B cell (primary cell): ENCODE data around the gene TFEB. TPM values are rescaled to one million over a fixed set of nuclear protein-coding genes. Genes with fewer than 3 reads are reported as not detected.

ENCODE experiments used
- ATAC-seq: fragments of 200-7000 bp; cut with Tn5 transposase; one replicate; pipeline ENCODE4 v1.10.0; 2021; ENCODE audit warnings: low read depth, mild to moderate bottlenecking, moderate number of reproducible peaks, moderate library complexity
- CTCF ChIA-PET: fragments of 350-600 bp; sonication (Branson Sonifier 250); formaldehyde crosslinking; loops from one replicate; lab custom pipeline; 2021; ENCODE audit warnings: antibody characterized with exemption, inconsistent platforms; lab: Charles Lee
- POLR2A ChIA-PET: fragments of 350-600 bp; sonication (Branson Sonifier 250); formaldehyde crosslinking; loops from one replicate; lab custom pipeline; 2021; ENCODE audit warnings: antibody characterized with exemption; lab: Charles Lee
- DNase-seq: peaks from one replicate; pipeline ENCODE4 v3.0.0; 2013
- H2AFZ ChIP-seq: 2 replicates; pipeline ENCODE4 v1.6.1; 2012; ENCODE audit warnings: mild to moderate bottlenecking, low read depth, low read length; ENCODE audit not compliant: insufficient read depth, poor library complexity, severe bottlenecking
- H3K27ac ChIP-seq, 2 donors: 1 replicate in 1 of 2; 2 replicates in 1 of 2; pipeline ENCODE4 v1.5.1; 2012 to 2013; ENCODE audit warnings: low read length in 2 of 2, mild to moderate bottlenecking in 2 of 2, moderate library complexity in 1 of 2
- H3K27me3 ChIP-seq, 4 experiments: fragments of 200-600 bp in 1 of 4; sonication (generic) in 1 of 4; replicated peaks in 1 of 4; 1 replicate in 2 of 4; 2 replicates in 2 of 4; pipeline versions ENCODE4 v1.6.1 to v1.7.0; 2013 to 2016; ENCODE audit warnings: low read length in 3 of 4, mild to moderate bottlenecking in 2 of 4, mixed read lengths in 1 of 4, moderate library complexity in 1 of 4; ENCODE audit not compliant: insufficient read depth in 4 of 4, control insufficient read depth in 3 of 4; ENCODE audit errors: control extremely low read depth in 1 of 4
- H3K36me3 ChIP-seq, 2 experiments: replicated peaks in 1 of 2; 1 replicate in 1 of 2; 2 replicates in 1 of 2; pipeline versions ENCODE4 v1.6.1 to v1.7.1; 2013; ENCODE audit warnings: low read length in 1 of 2; ENCODE audit not compliant: insufficient read depth in 2 of 2, control insufficient read depth in 1 of 2; ENCODE audit errors: control extremely low read depth in 1 of 2, extremely low read depth in 1 of 2
- H3K4me1 ChIP-seq, 2 donors: fragments of 200-600 bp in 1 of 2; sonication (generic) in 1 of 2; 1 replicate in 1 of 2; 2 replicates in 1 of 2; pipeline versions ENCODE4 v1.5.1 to v1.6.1; 2013 to 2017; ENCODE audit warnings: low read length in 2 of 2; ENCODE audit not compliant: control insufficient read depth in 2 of 2, insufficient read depth in 2 of 2
- H3K4me2 ChIP-seq: replicated peaks from 2 replicates; pipeline ENCODE3; 2012; ENCODE audit warnings: mild to moderate bottlenecking, low read depth, low read length; ENCODE audit not compliant: poor library complexity, severe bottlenecking
- H3K4me3 ChIP-seq, 5 experiments: fragments of 200-600 bp in 1 of 5; sonication (generic) in 1 of 5; 1 replicate in 3 of 5; 2 replicates in 2 of 5; pipeline versions ENCODE4 v1.5.1 to v1.7.0; 2011 to 2016; ENCODE audit warnings: low read length in 4 of 5, mild to moderate bottlenecking in 4 of 5, low read depth in 2 of 5, control low read depth in 1 of 5, moderate library complexity in 1 of 5; ENCODE audit not compliant: insufficient read depth in 1 of 5; ENCODE audit errors: control extremely low read depth in 1 of 5, extremely low read depth in 1 of 5
- H3K79me2 ChIP-seq: fragments of 200-600 bp; sonication (generic); one replicate; pipeline ENCODE4 v1.6.0; 2016; ENCODE audit warnings: low read length; ENCODE audit not compliant: control insufficient read depth, insufficient read depth
- H3K9ac ChIP-seq: fragments of 200-600 bp; sonication (generic); 2 replicates; pipeline ENCODE4 v1.6.1; 2017; ENCODE audit warnings: mild to moderate bottlenecking, low read length, moderate library complexity
- H3K9me3 ChIP-seq, 3 donors: one replicate each; pipeline versions ENCODE4 v1.6.1 to v1.7.1; 2013; ENCODE audit warnings: low read length in 2 of 3; ENCODE audit not compliant: control insufficient read depth in 2 of 3, insufficient read depth in 1 of 3; ENCODE audit errors: control extremely low read depth in 1 of 3
- H4K20me1 ChIP-seq: 2 replicates; pipeline ENCODE4 v1.6.0; 2012; ENCODE audit warnings: mild to moderate bottlenecking, low read length; ENCODE audit not compliant: insufficient read depth, control insufficient read depth, poor library complexity, severe bottlenecking
- H3K27ac Mint-ChIP-seq: one replicate; pipeline ENCODE4 v1.8.0; 2021; ENCODE audit warnings: mixed read lengths
- H3K27me3 Mint-ChIP-seq: one replicate; pipeline ENCODE4 v1.8.0; 2021; ENCODE audit warnings: mixed read lengths
- H3K4me1 Mint-ChIP-seq: one replicate; pipeline ENCODE4 v1.8.0; 2021; ENCODE audit warnings: mixed read lengths
- H3K4me3 Mint-ChIP-seq: one replicate; pipeline ENCODE4 v1.8.0; 2021; ENCODE audit warnings: mixed read lengths
- H3K9me3 Mint-ChIP-seq: one replicate; pipeline ENCODE4 v1.8.0; 2022; ENCODE audit warnings: mixed read lengths; ENCODE audit not compliant: insufficient read depth
- CTCF ChIP-seq: fragments of 200-600 bp; IDR thresholded peaks from one replicate; pipeline ENCODE4 v1.8.0; 2022; ENCODE audit warnings: antibody characterized with exemption, mild to moderate bottlenecking
- EZH2 ChIP-seq: IDR thresholded peaks from 2 replicates; pipeline ENCODE4 v1.6.1; 2012; ENCODE audit warnings: borderline replicate concordance, low read depth, mild to moderate bottlenecking, moderate library complexity, low read length; ENCODE audit not compliant: insufficient read depth, poor library complexity, severe bottlenecking
- WGBS: methylation state at CpG from one replicate; pipeline ENCODE4 v1.1.5; 2013; ENCODE audit warnings: missing lambda C conversion rate; ENCODE audit not compliant: insufficient coverage; 5-methylcytosine and 5-hydroxymethylcytosine counted together
- intact Hi-C: fragments of 100-400 bp; cut with micrococcal nuclease; formaldehyde crosslinking; loops from one replicate; pipeline ENCODE4 v1.10.0; 2022
- polyA plus RNA-seq: library from polyadenylated mRNA; depleted of rRNA; stranded (reverse); fragments of >200 nt; gene quantifications from 2 replicates; pipeline ENCODE4 v1.2.3, GENCODE V29; 2012
- total RNA-seq, 2 donors: library from RNA; stranded (reverse); fragments of 120-200 nt in 1 of 2; gene quantifications; 1 replicate in 1 of 2; 2 replicates in 1 of 2; pipeline versions ENCODE4 v1.2.3 to v1.2.4, GENCODE V29; 2013 to 2022

The TFEB gene
- total and polyA plus RNA-seq, 2 donors (not counting 1 experiment from before 2014, with no cell fraction given) = 113 to 148 TPM

DNA sequence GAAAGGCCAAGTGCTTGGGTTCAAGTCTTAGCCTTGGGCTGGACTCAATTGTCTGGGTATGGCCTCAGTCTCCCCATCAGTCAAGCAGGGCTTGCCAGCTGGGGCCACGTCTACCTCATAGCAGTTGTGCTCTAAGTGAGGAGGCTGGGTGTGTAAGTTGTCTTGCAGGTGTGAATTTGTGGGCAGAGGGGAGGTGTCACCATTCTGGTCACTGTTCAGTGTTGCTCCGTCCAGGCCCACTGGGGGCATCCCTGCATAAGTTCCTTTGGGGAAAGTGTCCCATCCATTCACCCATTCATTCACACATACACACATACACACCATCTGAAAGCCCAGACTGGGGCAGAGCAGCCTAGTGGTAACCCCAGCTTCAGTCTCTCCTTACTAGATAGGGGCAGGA lies 36.3 kb downstream of the TFEB start:
- ChIA-PET POLR2A (interaction anchor here (1.7 to 11.0 kb wide), 2 partner anchors 25 to 33 kb away, joined by 7 to 342 read pairs; partner anchors contain the start of gene TFEB), CTCF (interaction anchor here (1.3 to 3.5 kb wide), 5 partner anchors 10 to 97 kb away, joined by 3 to 23 read pairs (median 10); partner anchors contain the start of gene TFEB)
- no peaks in the 10 kb centered on the region for H3K27me3 Mint-ChIP-seq

More for the DNA sequence above, 36.3 kb downstream of the TFEB start:
- DNase-seq (no peak), ATAC-seq (peak; percentile 32)
- Mint-ChIP-seq H3K4me1 (peaks cover 81% of the 10 kb centered on the region), H3K4me3 (no peak overlapping the region), H3K9me3 (no peaks in the 10 kb centered on the region), H3K27ac (peak overlapping the region; percentile 85)
- peak overlapping the region in 1 of 2 donors; percentile 49 for H3K27ac ChIP-seq
- H3K4me3 ChIP-seq = no peak overlapping the region
- H3K4me1 ChIP-seq = peaks cover 61 to 76% of the 10 kb centered on the region in 2 donors
- H3K9me3 ChIP-seq = peaks cover 0 to 7% (median 0%) of the 10 kb centered on the region in 3 donors
- no peaks in the 10 kb centered on the region for H3K27me3 ChIP-seq
- H4K20me1 ChIP-seq = peaks cover 85% of the 10 kb centered on the region
- TF ChIP-seq CTCF = no peak
- no peak for TF ChIP-seq EZH2
- H3K79me2 ChIP-seq = peaks cover 95% of the 10 kb centered on the region
- H3K9ac ChIP-seq = no peak overlapping the region
- no peak overlapping the region for H3K4me2 ChIP-seq
- WGBS = no CpG with 5 or more reads among the region's 2 CpGs
- H3K36me3 ChIP-seq = peaks cover 0 to 67% of the 10 kb centered on the region in 2 experiments
- no peak overlapping the region for H2AFZ ChIP-seq
- intact Hi-C loops = loop anchor here (5.0 kb wide), 1 partner anchor 33 kb away; no protein-coding TSS in a partner anchor
